Measurements from ENCODE around the gene C4A. TPM values are rescaled to one million over a fixed set of nuclear protein-coding genes. Genes with fewer than 3 reads are reported as not detected.
"Not testable (repeated sequence)": the region's sequence is repeated elsewhere in the genome, so short reads cannot be mapped to it uniquely, and the experiment has no call there.

C4A gene
- total RNA-seq (100 to 1,000 TPM in 3 of 9 donors, 10 to 100 TPM in 6; 51.6 to 301 (median 82.4) TPM), polyA plus RNA-seq (10 to 100 TPM; 34.5 to 34.6 TPM)
- long read RNA-seq, donor 1, full-length matches to known transcripts: 15 of 84 reads
- long read RNA-seq, donor 1, partial matches to known transcripts: 67 of 84 reads
- long read RNA-seq, donor 1, other reads (novel, unspliced or antisense): 2 of 84 reads
- long read RNA-seq, donor 2, full-length matches to known transcripts: 19 of 89 reads
- long read RNA-seq, donor 2, partial matches to known transcripts: 66 of 89 reads
- long read RNA-seq, donor 2, other reads (novel, unspliced or antisense): 4 of 89 reads
- long read RNA-seq, donor 3, full-length matches to known transcripts: 14 of 68 reads
- long read RNA-seq, donor 3, partial matches to known transcripts: 49 of 68 reads
- long read RNA-seq, donor 3, other reads (novel, unspliced or antisense): 5 of 68 reads

- intact Hi-C loops (cut with DNase I): not testable (repeated sequence)
- peak; percentile 85 to 94 (median 86) for ATAC-seq
Measured at GRCh38 chr6:31981744-31982143, at the start of gene C4A. Gene C4A, plus strand, starts transcription at chr6:31982057. Its CDS starts 51 bp downstream, at chr6:31982108.

DNA sequence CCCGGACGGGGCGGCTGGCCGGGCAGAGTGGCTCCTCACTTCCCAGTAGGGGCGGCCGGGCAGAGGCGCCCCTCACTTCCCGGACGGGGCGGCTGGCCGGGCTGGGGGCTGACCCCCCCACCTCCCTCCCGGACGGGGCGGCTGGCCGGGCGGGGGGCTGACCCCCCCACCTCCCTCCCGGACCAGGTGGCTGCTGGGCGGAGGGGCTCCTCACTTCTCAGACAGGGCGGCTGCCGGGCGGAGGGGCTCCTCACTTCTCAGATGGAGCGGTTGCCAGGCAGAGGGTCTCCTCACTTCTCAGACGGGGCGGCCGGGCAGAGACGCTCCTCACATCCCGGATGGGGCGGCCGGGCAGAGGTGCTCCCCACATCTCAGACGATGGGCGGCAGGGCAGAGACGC, 49.7 kb upstream of the C4A start:
- H3K4me1 ChIP-seq: peaks cover 0 to 14% (median 0%) of the 10 kb centered on the region in 12 donors
- DNase-seq; H3K27ac ChIP-seq; intact Hi-C loops (cut with DNase I); H3K27me3 ChIP-seq; ATAC-seq; H3K36me3 ChIP-seq; H3K9me3 ChIP-seq; H3K4me3 ChIP-seq: not testable (repeated sequence)
- WGBS, 4 donors: 80 to 97% (median 94%) methylated on average over 3 to 32 of the region's 32 CpGs

More at GRCh38 chr6:31981744-31982143, at the start of gene C4A:
- not testable (repeated sequence) for H3K4me3 ChIP-seq, H3K9me3 ChIP-seq, H3K27ac ChIP-seq, DNase-seq, H3K27me3 ChIP-seq, H3K4me1 ChIP-seq
- no CpG with 5 or more reads among the region's 7 CpGs for WGBS, 4 donors
- H3K36me3 ChIP-seq: peaks cover 0 to 18% (median 13%) of the 10 kb centered on the region in 9 donors

DNA sequence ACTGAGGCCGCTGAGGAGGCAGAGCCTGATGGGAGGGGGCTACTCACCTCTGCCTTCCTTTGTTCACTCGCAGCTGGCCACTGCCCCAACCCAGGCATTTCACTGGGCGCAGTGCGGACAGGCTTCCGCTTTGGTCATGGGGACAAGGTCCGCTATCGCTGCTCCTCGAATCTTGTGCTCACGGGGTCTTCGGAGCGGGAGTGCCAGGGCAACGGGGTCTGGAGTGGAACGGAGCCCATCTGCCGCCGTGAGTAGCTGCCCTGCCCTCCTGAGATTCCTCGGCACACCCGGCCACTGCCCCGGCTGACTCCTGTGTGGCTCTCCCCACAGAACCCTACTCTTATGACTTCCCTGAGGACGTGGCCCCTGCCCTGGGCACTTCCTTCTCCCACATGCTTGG, 48.3 kb upstream of the C4A start:
- H3K4me3 ChIP-seq: no peak overlapping the region
- DNase-seq (no peak), ATAC-seq (no peak)
- peaks cover 0 to 8% (median 0%) of the 10 kb centered on the region in 12 donors for H3K4me1 ChIP-seq
- intact Hi-C loops (cut with DNase I): no loop called here
- WGBS, 4 donors: 83 to 89% (median 87%) methylated on average over 8 to 19 of the region's 19 CpGs
- H3K27ac ChIP-seq: no peak overlapping the region
- TF ChIP-seq, protein P1, sequence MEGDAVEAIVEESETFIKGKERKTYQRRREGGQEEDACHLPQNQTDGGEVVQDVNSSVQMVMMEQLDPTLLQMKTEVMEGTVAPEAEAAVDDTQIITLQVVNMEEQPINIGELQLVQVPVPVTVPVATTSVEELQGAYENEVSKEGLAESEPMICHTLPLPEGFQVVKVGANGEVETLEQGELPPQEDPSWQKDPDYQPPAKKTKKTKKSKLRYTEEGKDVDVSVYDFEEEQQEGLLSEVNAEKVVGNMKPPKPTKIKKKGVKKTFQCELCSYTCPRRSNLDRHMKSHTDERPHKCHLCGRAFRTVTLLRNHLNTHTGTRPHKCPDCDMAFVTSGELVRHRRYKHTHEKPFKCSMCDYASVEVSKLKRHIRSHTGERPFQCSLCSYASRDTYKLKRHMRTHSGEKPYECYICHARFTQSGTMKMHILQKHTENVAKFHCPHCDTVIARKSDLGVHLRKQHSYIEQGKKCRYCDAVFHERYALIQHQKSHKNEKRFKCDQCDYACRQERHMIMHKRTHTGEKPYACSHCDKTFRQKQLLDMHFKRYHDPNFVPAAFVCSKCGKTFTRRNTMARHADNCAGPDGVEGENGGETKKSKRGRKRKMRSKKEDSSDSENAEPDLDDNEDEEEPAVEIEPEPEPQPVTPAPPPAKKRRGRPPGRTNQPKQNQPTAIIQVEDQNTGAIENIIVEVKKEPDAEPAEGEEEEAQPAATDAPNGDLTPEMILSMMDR (IDR thresholded peaks at IDR 0.05): no peak
- no peak for TF ChIP-seq POLR2A (IDR thresholded peaks at IDR 0.05)
- no peaks in the 10 kb centered on the region for H3K9me3 ChIP-seq
- H3K27me3 ChIP-seq: no peaks in the 10 kb centered on the region
- no peaks in the 10 kb centered on the region for H3K36me3 ChIP-seq

DNA sequence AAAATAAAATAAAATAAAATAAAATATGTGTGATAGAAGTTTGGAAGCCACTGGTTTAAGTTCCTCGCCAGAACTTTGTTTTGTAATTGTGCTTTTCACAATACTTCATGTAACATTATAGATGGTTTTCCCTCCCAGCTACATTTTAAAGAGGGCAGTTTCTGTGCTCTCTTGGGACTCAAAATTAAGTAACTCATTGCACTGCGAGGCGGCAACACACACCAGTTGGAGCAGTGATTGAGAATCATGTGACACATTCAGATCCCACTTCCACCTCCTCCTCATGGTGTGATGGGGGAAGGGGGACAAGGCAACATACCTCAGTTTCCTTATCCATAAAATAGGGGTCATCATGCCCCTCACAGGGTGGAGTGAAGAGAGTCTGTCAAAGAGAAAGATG, 46.8 kb upstream of the C4A start:
- Histone ChIP-seq H3K27ac (no peak overlapping the region), H3K27me3 (no peaks in the 10 kb centered on the region), H3K4me1 (no peaks in the 10 kb centered on the region), H3K9me3 (no peaks in the 10 kb centered on the region), H3K4me3 (no peak overlapping the region), H3K36me3 (peaks cover 0 to 7% (median 0%) of the 10 kb centered on the region in 9 donors)
- TF ChIP-seq POLR2A (IDR thresholded peaks at IDR 0.05): no peak
- intact Hi-C loops (cut with DNase I): no loop called here
- DNase-seq (no peak), ATAC-seq (no peak)
- 71 to 79% (median 72%) methylated on average over 3 of the region's 3 CpGs for WGBS, 4 donors

GRCh38 chr6:31935823-31936222, 46.0 kb upstream of the C4A start:
- Histone ChIP-seq H3K27me3 (no peaks in the 10 kb centered on the region), H3K4me3 (no peak overlapping the region), H3K27ac (no peak overlapping the region), H3K4me1 (no peaks in the 10 kb centered on the region), H3K9me3 (no peaks in the 10 kb centered on the region), H3K36me3 (peaks cover 0 to 10% (median 0%) of the 10 kb centered on the region in 9 donors)
- intact Hi-C loops (cut with DNase I): no loop called here
- ATAC-seq (no peak), DNase-seq (no peak)
- WGBS, 4 donors: 75 to 79% (median 76%) methylated on average over 9 of the region's 9 CpGs
- TF ChIP-seq POLR2A (IDR thresholded peaks at IDR 0.05): no peak
- TF ChIP-seq, protein P1 (IDR thresholded peaks at IDR 0.05): no peak

Data from heart left ventricle (tissue), 16 donors.